PFSK-1 (cell line): Measurements from ENCODE around the gene KLK4.

Experiments used
- POLR2AphosphoS5 ChIP-seq: IDR thresholded peaks from 2 replicates; pipeline ENCODE4 v1.6.1; 2012; ENCODE audit warnings: low read depth, mild to moderate bottlenecking, control low read depth, low read length, moderate library complexity
- REST ChIP-seq, 2 experiments: IDR thresholded peaks; 2 replicates each; pipeline versions ENCODE4 v1.6.1 to v1.8.0; 2011 to 2012; ENCODE audit warnings: low read depth in 2 of 2, low read length in 2 of 2, control low read depth in 1 of 2, inconsistent platforms in 1 of 2, mild to moderate bottlenecking in 1 of 2, moderate library complexity in 1 of 2; ENCODE audit not compliant: insufficient read depth in 1 of 2

GRCh38 chr19:50858886-50859285 is 52.3 kb downstream of the KLK4 start:
- TF ChIP-seq REST (IDR thresholded peaks at IDR 0.05; ENCODE audit: insufficient read depth in 1 of 2, low read depth in 2 of 2, low read length in 2 of 2) (no peak), POLR2AphosphoS5 (no peak)
